Endothelial cell of umbilical vein (primary cell): ENCODE results near the gene THEM4. TPM values are rescaled to one million over a fixed set of nuclear protein-coding genes. Genes with fewer than 3 reads are reported as not detected.

Experiments
- BruUV-seq: library from RNA; stranded (reverse); fragments of 400-500 nt; replicated peaks from 2 replicates; lab custom pipeline; 2021; lab: Mats Ljungman, UMichigan
- CTCF ChIA-PET: fragments of 300-600, 350-600 bp; sonication (Branson Sonifier 250); formaldehyde crosslinking; loops from one replicate; lab custom pipeline; 2021; ENCODE audit warnings: antibody characterized with exemption, inconsistent platforms; lab: Charles Lee
- POLR2A ChIA-PET: fragments of 300-600, 350-600 bp; sonication (Branson Sonifier 250); formaldehyde crosslinking; loops from one replicate; lab custom pipeline; 2021; ENCODE audit warnings: antibody characterized with exemption, inconsistent platforms; lab: Charles Lee
- DNase-seq: peaks from one replicate; pipeline ENCODE4 v3.0.0-alpha.2; 2011; ENCODE audit warnings: low read depth, low spot score
- FAIRE-seq: peaks from 2 replicates; lab custom pipeline; 2011; peaks lifted over from hg19 to GRCh38; lab: Jason Lieb, UNC
- H2AFZ ChIP-seq: 2 replicates; pipeline ENCODE4 v1.6.0; 2012; ENCODE audit warnings: low read depth, low read length, control low read depth, inconsistent platforms
- H3K27ac ChIP-seq: 2 replicates; pipeline ENCODE4 v1.5.1; 2011; ENCODE audit warnings: low read depth, mild to moderate bottlenecking, control low read depth, low read length, moderate library complexity; ENCODE audit not compliant: insufficient read depth
- H3K27me3 ChIP-seq, 2 experiments: 2 replicates each; pipeline versions ENCODE4 v1.6.0 to v1.6.1; 2011; ENCODE audit warnings: low read length in 2 of 2, mixed read lengths in 1 of 2; ENCODE audit not compliant: control insufficient read depth in 2 of 2, insufficient read depth in 2 of 2
- H3K36me3 ChIP-seq, 2 experiments: 2 replicates in 1 of 2; 3 replicates in 1 of 2; pipeline ENCODE4 v1.5.1; 2011; ENCODE audit warnings: low read length in 2 of 2, mild to moderate bottlenecking in 1 of 2, moderate library complexity in 1 of 2; ENCODE audit not compliant: control insufficient read depth in 2 of 2, insufficient read depth in 2 of 2; ENCODE audit errors: extremely low read depth in 1 of 2
- H3K4me1 ChIP-seq: 3 replicates; pipeline ENCODE4 v1.5.1; 2011; ENCODE audit warnings: mild to moderate bottlenecking, low read length; ENCODE audit not compliant: control insufficient read depth, insufficient read depth; ENCODE audit errors: extremely low read depth
- H3K4me2 ChIP-seq: 2 replicates; pipeline ENCODE4 v1.6.1; 2011; ENCODE audit warnings: low read length, control low read depth, mixed read lengths; ENCODE audit not compliant: insufficient read depth
- H3K4me3 ChIP-seq, 3 experiments: fragments of 200-600 bp in 1 of 3; sonication (generic), shearing (Covaris generic) in 1 of 3; replicated peaks in 1 of 3; 2 replicates each; pipeline ENCODE4 v1.5.1; 2011 to 2016; ENCODE audit warnings: control low read depth in 3 of 3, low read length in 3 of 3, mild to moderate bottlenecking in 2 of 3, inconsistent platforms in 1 of 3, low read depth in 1 of 3, moderate library complexity in 1 of 3; ENCODE audit not compliant: insufficient read depth in 1 of 3
- H3K79me2 ChIP-seq: 2 replicates; pipeline ENCODE4 v1.6.0; 2012; ENCODE audit warnings: low read length, inconsistent platforms; ENCODE audit not compliant: control insufficient read depth, insufficient read depth
- H3K9ac ChIP-seq: replicated peaks from 2 replicates; pipeline ENCODE3; 2011; ENCODE audit warnings: low read length, control low read depth; ENCODE audit not compliant: insufficient read depth; ENCODE audit errors: extremely low read depth
- H3K9me1 ChIP-seq: replicated peaks from 3 replicates; pipeline ENCODE4 v1.6.0; 2011; ENCODE audit warnings: mild to moderate bottlenecking, low read length; ENCODE audit not compliant: control insufficient read depth, insufficient read depth; ENCODE audit errors: extremely low read depth
- H3K9me3 ChIP-seq: replicated peaks from 2 replicates; pipeline ENCODE4 v1.5.1; 2012; ENCODE audit warnings: low read length, inconsistent platforms; ENCODE audit not compliant: control insufficient read depth, insufficient read depth
- H4K20me1 ChIP-seq: replicated peaks from 2 replicates; pipeline ENCODE3; 2011; ENCODE audit warnings: mild to moderate bottlenecking, low read length; ENCODE audit not compliant: control insufficient read depth, insufficient read depth; ENCODE audit errors: extremely low read depth
- EZH2 ChIP-seq: IDR thresholded peaks from 2 replicates; pipeline ENCODE4 v1.6.1; 2012; ENCODE audit warnings: borderline replicate concordance, low read depth, mild to moderate bottlenecking, moderate library complexity, low read length, inconsistent platforms; ENCODE audit not compliant: severe bottlenecking
- FOS ChIP-seq: IDR thresholded peaks from 2 replicates; pipeline ENCODE4 v1.6.1; 2011; ENCODE audit warnings: mild to moderate bottlenecking, low read length, moderate library complexity, borderline replicate concordance; ENCODE audit not compliant: insufficient read depth
- GATA2 ChIP-seq: IDR thresholded peaks from 2 replicates; pipeline ENCODE4 v1.7.0; 2011; ENCODE audit warnings: low read depth, mild to moderate bottlenecking, moderate library complexity, mixed read lengths, low read length; ENCODE audit not compliant: insufficient read length, insufficient read depth
- JUN ChIP-seq: IDR thresholded peaks from 2 replicates; pipeline ENCODE4 v1.6.1; 2011; ENCODE audit warnings: borderline replicate concordance, low read depth; ENCODE audit not compliant: insufficient read length, insufficient read depth
- MYC ChIP-seq: IDR thresholded peaks from one replicate; pipeline ENCODE4 v1.6.1; 2011; ENCODE audit warnings: mild to moderate bottlenecking, low read depth, low read length
- POLR2A ChIP-seq: IDR thresholded peaks from 2 replicates; pipeline ENCODE4 v1.6.1; 2012; ENCODE audit warnings: low read depth, mild to moderate bottlenecking, control low read depth, low read length
- POLR2AphosphoS5 ChIP-seq: IDR thresholded peaks from 2 replicates; pipeline ENCODE4 v1.6.1; 2012; ENCODE audit warnings: low read depth, mild to moderate bottlenecking, control low read depth, low read length, moderate library complexity; ENCODE audit not compliant: insufficient read depth
- dilution Hi-C: fragments of 300-500 bp; cut with MboI; formaldehyde crosslinking; loops from one replicate; pipeline ENCODE4 v1.15.0; 2019; ENCODE audit warnings: low sequenced_read_pairs; ENCODE audit not compliant: extremely low pct_ligation_motif_present
- intact Hi-C: fragments of 100-400 bp; cut with micrococcal nuclease; formaldehyde crosslinking; loops from one replicate; pipeline ENCODE4 v1.10.0; 2022
- polyA plus RNA-seq, 4 experiments: library from polyadenylated mRNA; depleted of rRNA in 3 of 4; stranded (reverse) in 3 of 4; unstranded in 1 of 4; fragments of >200 nt; gene quantifications; 2 replicates each; pipeline versions ENCODE4 v1.2.1 to v1.2.3, GENCODE V29; 2011 to 2012; ENCODE audit warnings: missing spikeins in 1 of 4
- total RNA-seq: library from RNA; stranded (reverse); gene quantifications from 2 replicates; pipeline ENCODE4 v1.2.3, GENCODE V29; 2021
- TF ChIP-seq, protein P1 (sequence below): IDR thresholded peaks from 2 replicates; pipeline ENCODE4 v1.6.1; 2011; ENCODE audit not compliant: insufficient read depth, insufficient read length
- TF ChIP-seq, protein P2 (sequence below), 2 donors: IDR thresholded peaks; 1 replicate in 1 of 2; 2 replicates in 1 of 2; pipeline ENCODE4 v1.5.1; 2011; ENCODE audit warnings: low read length in 2 of 2, mild to moderate bottlenecking in 2 of 2, moderate library complexity in 2 of 2, control low read depth in 1 of 2, inconsistent platforms in 1 of 2, low read depth in 1 of 2; ENCODE audit not compliant: insufficient read depth in 1 of 2; ENCODE audit errors: extremely low read depth in 1 of 2

The THEM4 gene
- total and polyA plus RNA-seq, 2 donors (not counting 3 experiments of a cell fraction or from before 2014, with no cell fraction given): 22.3 to 24.9 TPM

DNA sequence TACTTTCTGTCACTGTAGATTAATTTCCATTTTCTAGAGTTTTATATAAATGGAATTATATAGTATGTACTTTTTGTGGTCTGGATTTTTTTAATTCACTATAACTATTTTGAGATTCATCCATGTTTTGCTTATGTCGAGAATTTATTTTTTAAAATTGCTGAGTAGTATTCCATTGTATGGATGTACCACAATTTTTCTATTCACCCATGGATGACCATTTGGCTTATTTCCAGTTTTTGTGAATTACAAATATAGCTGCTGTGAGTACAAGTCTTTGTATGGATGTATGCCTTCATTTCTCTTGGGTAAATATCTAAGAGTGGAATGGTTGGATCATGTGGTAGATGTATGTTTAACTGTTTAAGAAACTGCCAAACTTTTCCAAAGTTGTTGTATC lies 3.7 kb upstream of the THEM4 start:
- no peaks in the 10 kb centered on the region for H4K20me1 ChIP-seq
- peaks cover 2 to 7% of the 10 kb centered on the region in 2 experiments for H3K27me3 ChIP-seq
- no peaks in the 10 kb centered on the region for H3K36me3 ChIP-seq
- FAIRE-seq (no peak), DNase-seq (no peak)
- BruUV-seq: no TSS peak
- no peaks in the 10 kb centered on the region for H3K9me1 ChIP-seq
- H2AFZ ChIP-seq: no peak overlapping the region
- peaks cover 11% of the 10 kb centered on the region for H3K4me1 ChIP-seq
- H3K79me2 ChIP-seq: peaks cover 3% of the 10 kb centered on the region
- H3K4me2 ChIP-seq: no peak overlapping the region
- ChIA-PET CTCF (interaction anchor here (1.2 kb wide), 1 partner anchor 121 kb away, joined by 4 read pairs; no protein-coding TSS in a partner anchor), POLR2A (no interaction called here)
- H3K9ac ChIP-seq: no peak overlapping the region
- no peak overlapping the region for H3K4me3 ChIP-seq
- intact Hi-C loops: no loop called here
- H3K27ac ChIP-seq: no peak overlapping the region
- no peaks in the 10 kb centered on the region for H3K9me3 ChIP-seq
- TF ChIP-seq FOS: no peak
- TF ChIP-seq, protein P1, sequence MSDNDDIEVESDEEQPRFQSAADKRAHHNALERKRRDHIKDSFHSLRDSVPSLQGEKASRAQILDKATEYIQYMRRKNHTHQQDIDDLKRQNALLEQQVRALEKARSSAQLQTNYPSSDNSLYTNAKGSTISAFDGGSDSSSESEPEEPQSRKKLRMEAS: no peak
- TF ChIP-seq EZH2: no peak
- no peak for TF ChIP-seq POLR2AphosphoS5
- no peak for TF ChIP-seq MYC
- no peak for TF ChIP-seq POLR2A
- TF ChIP-seq, protein P2, sequence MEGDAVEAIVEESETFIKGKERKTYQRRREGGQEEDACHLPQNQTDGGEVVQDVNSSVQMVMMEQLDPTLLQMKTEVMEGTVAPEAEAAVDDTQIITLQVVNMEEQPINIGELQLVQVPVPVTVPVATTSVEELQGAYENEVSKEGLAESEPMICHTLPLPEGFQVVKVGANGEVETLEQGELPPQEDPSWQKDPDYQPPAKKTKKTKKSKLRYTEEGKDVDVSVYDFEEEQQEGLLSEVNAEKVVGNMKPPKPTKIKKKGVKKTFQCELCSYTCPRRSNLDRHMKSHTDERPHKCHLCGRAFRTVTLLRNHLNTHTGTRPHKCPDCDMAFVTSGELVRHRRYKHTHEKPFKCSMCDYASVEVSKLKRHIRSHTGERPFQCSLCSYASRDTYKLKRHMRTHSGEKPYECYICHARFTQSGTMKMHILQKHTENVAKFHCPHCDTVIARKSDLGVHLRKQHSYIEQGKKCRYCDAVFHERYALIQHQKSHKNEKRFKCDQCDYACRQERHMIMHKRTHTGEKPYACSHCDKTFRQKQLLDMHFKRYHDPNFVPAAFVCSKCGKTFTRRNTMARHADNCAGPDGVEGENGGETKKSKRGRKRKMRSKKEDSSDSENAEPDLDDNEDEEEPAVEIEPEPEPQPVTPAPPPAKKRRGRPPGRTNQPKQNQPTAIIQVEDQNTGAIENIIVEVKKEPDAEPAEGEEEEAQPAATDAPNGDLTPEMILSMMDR (IDR thresholded peaks at IDR 0.05; ENCODE audit: extremely low read depth in 1 of 2, insufficient read depth in 1 of 2, low read depth in 1 of 2, low read length in 2 of 2): no peak
- TF ChIP-seq GATA2: no peak
- TF ChIP-seq JUN: no peak
- dilution Hi-C loops: loop anchor here (25.0 kb wide), 1 partner anchor 99 kb away; no protein-coding TSS in a partner anchor
